HG03354 (cell line): Measurements from ENCODE around the gene NRXN2.

Experiments
- ATAC-seq: cut with Tn5 transposase; IDR thresholded peaks from one replicate; pipeline ENCODE4 v1.9.1; 2021; ENCODE audit warnings: mild to moderate bottlenecking; ENCODE audit not compliant: unreplicated experiment, poor library complexity, severe bottlenecking

The NRXN2 gene

DNA sequence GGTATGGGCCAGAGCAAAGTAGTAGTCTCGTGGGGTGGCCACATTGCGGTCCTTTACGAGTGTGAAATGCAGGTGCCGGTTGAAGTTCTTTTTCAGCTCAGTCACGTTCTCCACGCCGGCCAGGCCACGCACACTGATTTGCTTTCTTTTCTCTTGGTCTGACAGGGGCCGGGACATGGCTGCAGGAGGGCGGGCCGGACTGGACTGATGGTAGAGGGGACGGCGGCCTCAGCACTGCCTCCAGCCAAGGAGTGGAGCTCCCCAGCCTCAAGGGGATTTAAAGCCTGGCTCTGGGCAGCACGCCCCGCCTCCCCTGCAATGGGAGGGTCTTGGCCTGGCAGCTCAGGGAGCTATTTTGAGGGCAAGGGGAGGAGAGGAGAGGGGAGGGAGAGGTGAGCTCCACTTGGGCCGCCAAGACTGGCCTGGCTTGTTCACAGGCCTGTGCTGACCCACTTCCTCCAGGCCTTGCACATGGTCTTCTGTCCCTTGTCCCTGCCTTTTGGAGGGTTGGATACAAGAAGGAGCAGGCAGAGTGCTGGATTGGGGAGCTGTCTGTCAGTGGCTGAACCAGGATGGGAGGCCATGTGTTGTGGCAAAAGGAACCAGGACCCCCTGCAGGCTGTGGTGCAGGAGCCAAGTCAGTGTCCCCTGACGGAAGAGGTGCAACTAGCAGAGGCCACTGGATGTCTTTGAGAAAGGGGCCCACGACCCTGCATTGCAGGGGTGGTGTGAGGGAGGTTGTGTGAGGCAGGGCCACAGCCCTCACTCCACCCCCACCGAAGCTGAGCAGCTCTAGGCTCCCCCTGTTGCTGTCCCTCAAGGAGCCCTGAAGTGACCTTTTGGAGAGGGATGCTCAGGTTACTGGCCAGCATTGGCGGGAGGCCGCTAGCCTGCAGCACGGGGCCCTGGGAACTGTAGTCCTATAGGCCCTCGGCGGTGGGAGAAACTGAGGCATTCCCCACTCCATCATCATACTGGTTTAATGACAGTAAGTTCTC lies 37.0 kb upstream of the NRXN2 start, which contains the start of gene PYGM:
Gene PYGM (minus strand): TSS at position 253 of the 998 bp plus-strand sequence. CDS start 76 bp downstream, at position 177.
- ATAC-seq, result no peak

GRCh38 chr11:64759131-64759721 lies 36.2 kb upstream of the NRXN2 start:
- no peak for ATAC-seq

- no peak for ATAC-seq
These were observed 35.5 kb upstream of the NRXN2 start for GRCh38 chr11:64758330-64759079.

- ATAC-seq, result no peak
These were observed 34.7 kb upstream of the NRXN2 start for GRCh38 chr11:64757549-64758329.

- ATAC-seq, result no peak
These were observed 32.8 kb upstream of the NRXN2 start for GRCh38 chr11:64755681-64756361.

- no peak for ATAC-seq
These were observed 32.1 kb upstream of the NRXN2 start for GRCh38 chr11:64754919-64755662.

- ATAC-seq, result no peak
These were observed 31.3 kb upstream of the NRXN2 start for GRCh38 chr11:64754124-64754918.

DNA sequence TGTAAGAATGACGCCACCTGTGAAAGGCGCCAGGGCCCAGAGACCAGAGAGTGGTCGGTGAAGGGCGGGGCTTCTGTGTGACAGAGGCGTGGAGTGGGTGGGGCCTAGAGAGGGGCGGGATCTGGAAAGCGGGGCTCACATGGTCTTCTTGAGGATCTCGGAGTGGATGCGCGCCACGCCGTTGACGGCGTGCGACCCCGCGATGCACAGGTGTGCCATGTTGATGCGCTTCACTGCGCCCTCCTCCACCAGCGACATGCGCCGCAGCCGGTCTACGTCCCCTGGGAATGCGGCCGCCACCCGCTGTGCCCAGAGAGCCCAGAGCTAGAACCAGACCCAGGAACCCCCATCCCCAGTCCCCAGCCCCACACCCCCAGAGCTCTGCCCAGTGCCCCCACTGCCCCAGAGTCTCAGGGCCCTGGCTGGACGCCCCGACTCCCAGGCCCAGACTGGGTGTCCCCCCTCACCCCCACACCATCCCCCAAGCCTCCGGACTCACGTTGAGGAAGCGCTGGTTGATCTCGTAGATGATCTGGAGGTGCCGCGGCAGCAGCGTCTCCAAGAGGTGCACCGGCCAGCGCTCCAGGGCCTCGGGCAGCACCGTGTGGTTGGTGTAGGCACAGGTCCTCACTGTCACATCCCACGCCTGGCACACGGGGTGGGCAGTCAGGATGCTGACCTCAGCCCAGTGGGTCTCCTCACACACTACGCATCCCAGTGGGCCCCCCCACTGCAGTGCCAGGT lies 30.6 kb upstream of the NRXN2 start:
- no peak for ATAC-seq

GRCh38 chr11:64753019-64753379 lies 30.0 kb upstream of the NRXN2 start:
- no peak for ATAC-seq

GRCh38 chr11:64752175-64752970 lies 29.4 kb upstream of the NRXN2 start:
- no peak for ATAC-seq

- ATAC-seq, result no peak
These were observed 28.6 kb upstream of the NRXN2 start for GRCh38 chr11:64751580-64751979.

GRCh38 chr11:64751136-64751535 lies 28.1 kb upstream of the NRXN2 start:
- no peak for ATAC-seq

- no peak for ATAC-seq
These were observed 27.5 kb upstream of the NRXN2 start for GRCh38 chr11:64750361-64751054.

DNA sequence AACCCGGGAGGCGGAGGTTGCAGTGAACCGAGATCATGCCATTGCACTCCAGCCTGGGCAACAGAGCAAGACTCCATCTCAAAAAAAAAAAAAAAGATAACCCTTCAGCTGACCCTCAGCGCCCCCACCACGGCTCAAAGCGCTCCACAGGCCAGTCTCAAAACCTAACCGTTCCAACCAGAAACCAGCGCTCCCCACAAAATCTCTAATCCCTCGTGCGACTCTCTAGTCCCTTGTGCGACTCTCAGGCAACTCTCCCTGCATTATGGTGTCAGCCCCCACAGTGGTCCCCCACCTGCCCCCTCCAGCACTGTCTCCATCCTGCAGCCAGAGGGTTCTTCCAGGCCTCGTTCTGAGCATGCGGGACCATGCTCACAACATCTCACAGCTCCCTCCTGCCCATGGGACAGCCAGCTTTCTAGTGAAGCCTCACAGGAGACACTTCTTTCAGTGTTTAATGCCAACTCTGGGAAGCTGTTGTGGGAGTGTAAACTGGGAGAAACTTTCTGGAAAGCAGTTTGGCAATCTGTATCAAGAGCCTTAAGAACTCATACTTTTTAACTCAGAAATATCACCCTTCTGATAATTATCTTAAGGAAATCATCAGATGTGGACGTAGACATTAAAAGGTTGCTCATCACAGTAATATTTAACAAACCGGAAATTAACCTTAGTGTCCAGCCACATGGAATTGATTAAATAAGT lies 25.1 kb upstream of the NRXN2 start:
- no peak for ATAC-seq

GRCh38 chr11:64746486-64746885 lies 23.5 kb upstream of the NRXN2 start:
- ATAC-seq, result no peak
